ENCODE data around the gene KRTAP10-12. TPM values are rescaled to one million over a fixed set of nuclear protein-coding genes. Genes with fewer than 3 reads are reported as not detected.

Gene KRTAP10-12
- total RNA-seq, 1 experiment from 2014 or later: not detected

DNA sequence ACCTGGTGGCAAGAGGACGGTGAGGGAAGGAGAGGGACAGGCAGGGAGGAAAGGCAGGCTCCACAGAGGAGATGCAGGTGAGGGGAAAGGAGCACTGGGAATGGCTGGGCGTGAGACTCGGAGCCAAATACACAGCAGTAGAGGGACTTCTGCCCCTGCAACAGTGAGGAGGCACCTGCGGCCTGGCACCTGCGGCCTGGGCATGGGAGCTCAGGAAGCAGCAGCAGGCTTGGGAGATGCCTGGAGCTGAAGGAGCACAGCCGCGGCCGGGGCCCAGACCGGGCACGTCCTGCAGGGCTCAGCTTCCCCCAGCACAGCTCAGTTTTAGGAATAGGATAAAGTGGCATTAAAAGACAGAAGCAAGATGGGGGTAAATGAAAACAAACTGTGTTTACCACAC lies 35.3 kb downstream of the KRTAP10-12 start:
- no peak for DNase-seq (ENCODE audit: low read depth)

DNA sequence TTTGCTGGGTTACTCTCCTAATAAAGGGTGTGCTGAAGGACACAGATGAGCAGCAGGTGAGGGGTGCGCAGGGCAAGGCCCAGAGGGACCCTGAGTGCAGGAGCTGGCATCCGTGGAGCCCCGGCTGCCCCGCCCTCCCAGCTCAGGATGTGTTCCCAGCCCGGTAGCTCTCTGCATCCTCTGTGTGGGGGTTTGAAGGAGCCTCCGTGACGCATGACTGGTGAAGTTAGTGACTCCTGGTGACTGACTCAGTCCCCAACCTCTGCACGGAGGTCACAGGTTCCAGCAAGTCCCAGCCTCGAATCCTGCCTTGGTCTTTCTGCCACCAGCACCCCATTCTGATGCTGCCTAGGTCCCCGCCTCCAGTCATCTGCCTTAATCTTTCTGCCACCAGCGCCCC lies 36.0 kb downstream of the KRTAP10-12 start:
- DNase-seq (ENCODE audit: low read depth): no peak

DNA sequence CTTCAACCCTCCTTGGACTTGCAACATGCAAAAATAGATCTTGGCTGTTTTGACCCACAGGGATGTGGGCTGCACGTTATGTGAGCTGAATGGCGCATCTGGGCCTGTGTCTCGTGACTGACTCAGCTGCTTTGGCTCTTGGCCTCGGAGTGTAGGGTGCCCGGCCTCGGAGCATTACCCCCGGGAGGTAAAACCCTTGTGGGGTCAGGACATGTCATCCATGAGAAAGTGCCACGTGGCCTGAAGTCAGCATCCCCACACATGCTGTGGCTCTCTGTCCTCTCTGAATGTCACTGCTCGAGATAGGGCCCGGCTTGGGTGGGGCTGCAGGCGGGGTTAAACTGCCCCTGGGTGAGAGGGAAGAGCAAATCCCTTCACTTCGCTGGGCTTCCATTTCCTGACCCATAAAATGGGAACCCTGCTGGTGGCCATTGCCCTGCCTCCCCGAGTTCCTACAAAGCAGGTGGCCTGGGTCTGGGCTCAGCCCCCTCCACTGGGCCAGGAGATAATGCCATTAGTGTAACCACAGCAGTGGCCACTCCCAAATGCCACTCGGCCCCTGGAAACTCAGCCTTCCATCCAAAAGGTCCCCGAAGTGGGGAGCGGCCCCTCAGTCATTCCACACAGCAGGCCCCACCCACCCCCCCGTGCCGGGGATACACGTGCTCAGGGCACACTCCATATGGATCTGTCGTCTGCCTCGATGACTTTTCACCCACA lies 37.2 kb downstream of the KRTAP10-12 start:
- peak; percentile 7 for DNase-seq (ENCODE audit: low read depth)

DNA sequence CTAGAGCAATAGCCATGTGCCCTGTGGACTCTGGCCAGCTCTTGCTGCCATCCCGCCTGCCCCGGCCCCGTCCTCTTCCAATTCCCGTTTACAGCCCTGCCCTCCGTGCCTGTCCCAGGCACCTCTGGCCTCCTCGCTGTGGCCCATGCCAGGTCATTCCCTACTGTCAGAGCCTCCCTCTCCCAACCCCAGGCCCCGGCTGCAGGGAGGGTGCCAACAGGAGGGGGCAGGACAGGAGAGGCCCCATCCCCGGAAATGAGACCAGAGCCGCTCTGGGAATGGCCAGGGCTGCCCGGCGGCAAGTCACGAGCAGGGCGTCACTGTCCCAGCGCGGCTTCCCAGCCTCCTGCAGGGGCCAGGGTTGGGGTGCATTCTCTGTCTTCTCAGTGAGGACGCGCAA lies 37.9 kb downstream of the KRTAP10-12 start:
- no peak for DNase-seq (ENCODE audit: low read depth)

DNA sequence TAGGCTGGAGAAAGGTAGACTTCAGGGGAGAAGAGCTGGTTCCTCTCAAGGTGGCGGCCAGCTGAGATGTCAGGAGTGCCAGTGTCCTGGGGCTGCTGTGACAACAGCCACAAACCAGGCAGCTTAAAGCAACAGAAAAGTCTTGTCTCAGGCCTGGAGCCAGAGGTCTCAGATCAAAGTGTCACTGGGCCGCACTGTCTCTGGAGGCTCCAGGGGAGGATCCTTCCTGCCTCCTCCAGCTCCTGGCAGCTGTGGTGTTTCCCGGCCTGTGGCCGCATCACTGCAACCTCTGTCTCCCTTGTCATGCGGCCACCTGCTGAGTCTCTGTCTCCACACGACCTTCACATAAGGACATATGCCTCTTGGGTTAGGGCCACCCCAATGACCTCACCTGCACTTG lies 38.8 kb downstream of the KRTAP10-12 start:
- no peak for DNase-seq (ENCODE audit: low read depth)

GRCh38 chr21:44736291-44737004 lies 39.5 kb downstream of the KRTAP10-12 start:
- DNase-seq (ENCODE audit: low read depth): peak; percentile 6

GRCh38 chr21:44737706-44738354 lies 40.9 kb downstream of the KRTAP10-12 start:
- peak; percentile 8 for DNase-seq (ENCODE audit: low read depth)

- no peak for DNase-seq (ENCODE audit: low read depth)
Observed at GRCh38 chr21:44738621-44739020, 41.6 kb downstream of the KRTAP10-12 start.

DNA sequence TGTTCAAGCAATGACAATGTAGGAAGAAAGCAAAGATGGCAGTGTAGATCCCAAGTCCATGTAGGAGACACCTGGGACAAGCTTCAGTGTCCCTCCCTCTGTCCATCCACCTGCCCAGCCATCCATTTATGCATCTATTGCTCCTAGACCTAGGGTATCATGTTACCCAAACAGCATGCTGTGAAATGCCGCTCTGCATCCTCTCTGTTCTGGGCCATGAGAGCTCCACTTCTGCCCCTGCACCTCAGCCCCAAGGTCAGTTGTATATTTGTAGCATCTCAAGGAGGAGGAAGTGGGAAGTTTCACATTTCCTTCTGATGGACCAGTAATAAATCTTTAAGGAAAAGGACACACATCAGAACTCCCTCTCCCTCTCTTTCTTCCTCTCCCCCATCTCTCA lies 42.3 kb downstream of the KRTAP10-12 start:
- DNase-seq (ENCODE audit: low read depth): no peak

- DNase-seq (ENCODE audit: low read depth): no peak
Observed at GRCh38 chr21:44740742-44741141, 43.8 kb downstream of the KRTAP10-12 start.

GRCh38 chr21:44741921-44742320 lies 44.9 kb downstream of the KRTAP10-12 start:
- DNase-seq (ENCODE audit: low read depth): no peak

DNA sequence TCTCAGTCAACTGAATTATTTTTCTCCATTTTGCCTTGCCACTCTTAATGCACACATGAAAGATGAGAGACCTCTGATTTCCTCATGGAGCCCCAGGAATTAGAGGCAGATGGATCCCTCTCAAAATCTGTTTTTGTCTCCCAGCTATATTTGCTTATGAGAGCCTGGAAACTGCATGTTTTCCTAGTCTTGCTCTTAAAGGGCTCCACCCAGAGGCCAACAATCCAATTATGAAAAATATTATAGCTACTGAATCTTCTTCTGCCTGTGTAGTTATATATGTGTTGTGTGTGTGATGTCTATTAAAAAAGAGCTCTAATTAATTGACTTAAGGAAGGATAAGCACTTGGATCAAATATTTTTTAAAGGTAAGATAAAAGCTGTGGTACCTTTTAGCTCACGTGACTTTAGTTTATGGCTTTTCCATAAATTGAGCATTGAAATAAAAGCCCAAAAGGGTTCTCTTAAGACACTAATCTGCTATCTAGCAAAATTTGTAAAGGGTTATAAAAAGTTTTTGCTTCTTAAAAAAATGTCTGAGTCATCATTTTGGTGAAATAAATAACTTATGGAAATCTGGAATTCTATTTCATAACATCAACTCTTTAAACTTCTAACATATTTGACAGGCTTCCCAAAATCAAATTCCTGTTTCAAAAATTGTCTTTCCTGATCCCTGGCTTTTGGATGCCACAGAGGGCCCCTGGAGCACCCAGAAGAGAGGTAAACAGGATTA lies 45.6 kb downstream of the KRTAP10-12 start:
- DNase-seq (ENCODE audit: low read depth): no peak

Other genes starting within 250 kb of the KRTAP10-12 start
- gene LRRC3, start 241.7 kb upstream of the KRTAP10-12 start, total RNA-seq (2014; rRNA removed; shearing (Covaris generic)): 1.6 and 1.9 TPM in 2 replicates
- gene KRTAP10-1, start 157.0 kb upstream of the KRTAP10-12 start, total RNA-seq (2014; rRNA removed; shearing (Covaris generic)): not detected in 2 replicates
- not detected in 2 replicates for gene KRTAP10-2, start 145.7 kb upstream of the KRTAP10-12 start, total RNA-seq (2014; rRNA removed; shearing (Covaris generic))
- gene KRTAP10-3, start 138.4 kb upstream of the KRTAP10-12 start, total RNA-seq (2014; rRNA removed; shearing (Covaris generic)): not detected in 2 replicates
- not detected in 2 replicates for gene KRTAP10-4, start 123.4 kb upstream of the KRTAP10-12 start, total RNA-seq (2014; rRNA removed; shearing (Covaris generic))
- gene KRTAP10-5, start 116.6 kb upstream of the KRTAP10-12 start, total RNA-seq (2014; rRNA removed; shearing (Covaris generic)): not detected in 2 replicates
- not detected in 2 replicates for gene KRTAP10-6, start 104.7 kb upstream of the KRTAP10-12 start, total RNA-seq (2014; rRNA removed; shearing (Covaris generic))
- gene KRTAP10-7, start 96.6 kb upstream of the KRTAP10-12 start, total RNA-seq (2014; rRNA removed; shearing (Covaris generic)): not detected in 2 replicates
- not detected in 2 replicates for gene KRTAP10-8, start 85.1 kb upstream of the KRTAP10-12 start, total RNA-seq (2014; rRNA removed; shearing (Covaris generic))
- gene KRTAP10-9, start 70.1 kb upstream of the KRTAP10-12 start, total RNA-seq (2014; rRNA removed; shearing (Covaris generic)): not detected in 2 replicates
- not detected in 2 replicates for gene KRTAP10-10, start 59.8 kb upstream of the KRTAP10-12 start, total RNA-seq (2014; rRNA removed; shearing (Covaris generic))
- not detected in 2 replicates for gene KRTAP10-11, start 50.8 kb upstream of the KRTAP10-12 start, total RNA-seq (2014; rRNA removed; shearing (Covaris generic))
- not detected in 2 replicates for gene KRTAP12-4, start 42.5 kb upstream of the KRTAP10-12 start, total RNA-seq (2014; rRNA removed; shearing (Covaris generic))
- not detected in 2 replicates for gene KRTAP12-3, start 39.2 kb upstream of the KRTAP10-12 start, total RNA-seq (2014; rRNA removed; shearing (Covaris generic))
- gene KRTAP12-2, start 30.2 kb upstream of the KRTAP10-12 start, total RNA-seq (2014; rRNA removed; shearing (Covaris generic)): not detected in 2 replicates
- gene KRTAP12-1, start 15.0 kb upstream of the KRTAP10-12 start, total RNA-seq (2014; rRNA removed; shearing (Covaris generic)): not detected in 2 replicates
- not detected in 2 replicates for gene TSPEAR, start 14.4 kb downstream of the KRTAP10-12 start, total RNA-seq (2014; rRNA removed; shearing (Covaris generic))
- gene UBE2G2, start 104.6 kb downstream of the KRTAP10-12 start, total RNA-seq (2014; rRNA removed; shearing (Covaris generic)): 40.2 and 40.7 TPM in 2 replicates
- gene SUMO3, start 120.9 kb downstream of the KRTAP10-12 start, total RNA-seq (2014; rRNA removed; shearing (Covaris generic)): 88.6 and 100.0 TPM in 2 replicates
- 241 and 255 TPM in 2 replicates for gene PTTG1IP, start 176.5 kb downstream of the KRTAP10-12 start, total RNA-seq (2014; rRNA removed; shearing (Covaris generic))
- not detected in 2 replicates for gene ITGB2, start 223.7 kb downstream of the KRTAP10-12 start, total RNA-seq (2014; rRNA removed; shearing (Covaris generic))
- gene SLX9, start 242.9 kb downstream of the KRTAP10-12 start, total RNA-seq (2014; rRNA removed; shearing (Covaris generic)): 9.0 and 17.0 TPM in 2 replicates